H1 (cell line): ENCODE measurements around the gene MMP3. TPM values are rescaled to one million over a fixed set of nuclear protein-coding genes. Genes with fewer than 3 reads are reported as not detected.

Experiments used
- CTCF ChIA-PET: fragments of 300-600 bp; sonication (Branson Sonifier 250); formaldehyde crosslinking; loops from one replicate; lab custom pipeline; 2021; ENCODE audit not compliant: partially characterized antibody; lab: Charles Lee
- POLR2A ChIA-PET: fragments of 300-600 bp; sonication (Branson Sonifier 250); formaldehyde crosslinking; loops from one replicate; lab custom pipeline; 2021; ENCODE audit warnings: inconsistent platforms; ENCODE audit not compliant: partially characterized antibody; lab: Charles Lee
- DNase-seq, 2 experiments: peaks; one replicate each; pipeline versions ENCODE4 v3.0.0 to v3.0.0-alpha.2; 2010 to 2022; ENCODE audit warnings: low spot score in 2 of 2, low read depth in 1 of 2, mixed read lengths in 1 of 2
- FAIRE-seq: peaks from 2 replicates; lab custom pipeline; 2011; peaks lifted over from hg19 to GRCh38; lab: Jason Lieb, UNC
- H2AFZ ChIP-seq: 2 replicates; pipeline ENCODE4 v1.8.1; 2012; ENCODE audit warnings: low read length, inconsistent platforms
- H2AK5ac ChIP-seq: 2 replicates; pipeline ENCODE4 v1.6.1; 2013; ENCODE audit warnings: low read depth, low read length
- H2BK120ac ChIP-seq: replicated peaks from 2 replicates; pipeline ENCODE3; 2013; ENCODE audit warnings: low read depth, low read length, inconsistent platforms
- H2BK12ac ChIP-seq: 2 replicates; pipeline ENCODE4 v1.6.1; 2013; ENCODE audit warnings: low read depth, low read length
- H2BK15ac ChIP-seq: 2 replicates; pipeline ENCODE4 v1.6.1; 2013; ENCODE audit warnings: low read length
- H2BK20ac ChIP-seq: 2 replicates; pipeline ENCODE4 v1.6.1; 2013; ENCODE audit warnings: low read length
- H2BK5ac ChIP-seq: 2 replicates; pipeline ENCODE4 v1.6.1; 2013; ENCODE audit warnings: low read depth, low read length
- H3K14ac ChIP-seq: 2 replicates; pipeline ENCODE4 v1.6.1; 2013; ENCODE audit warnings: inconsistent platforms; ENCODE audit not compliant: insufficient read length
- H3K18ac ChIP-seq: 2 replicates; pipeline ENCODE4 v1.6.1; 2013; ENCODE audit warnings: low read length; ENCODE audit errors: extremely low read depth
- H3K23ac ChIP-seq: 2 replicates; pipeline ENCODE4 v1.6.1; 2013; ENCODE audit warnings: inconsistent platforms; ENCODE audit not compliant: insufficient read length
- H3K23me2 ChIP-seq: 2 replicates; pipeline ENCODE4 v1.6.1; 2013; ENCODE audit warnings: low read depth, low read length
- H3K27ac ChIP-seq: 2 replicates; pipeline ENCODE4 v1.6.1; 2011; ENCODE audit warnings: low read depth, low read length, inconsistent platforms
- H3K27me3 ChIP-seq, 4 experiments: replicated peaks in 1 of 4; 1 replicate in 1 of 4; 2 replicates in 3 of 4; pipeline versions ENCODE4 v1.6.1 to v1.8.1; 2011 to 2013; ENCODE audit warnings: low read length in 3 of 4, mild to moderate bottlenecking in 3 of 4, inconsistent platforms in 2 of 4, mixed read lengths in 2 of 4, moderate library complexity in 1 of 4; ENCODE audit not compliant: control insufficient read depth in 3 of 4, insufficient read depth in 3 of 4; ENCODE audit errors: extremely low read depth in 1 of 4
- H3K36me3 ChIP-seq, 4 experiments: 2 replicates each; pipeline versions ENCODE4 v1.6.1 to v1.8.1; 2011 to 2013; ENCODE audit warnings: mild to moderate bottlenecking in 4 of 4, low read length in 3 of 4, moderate library complexity in 2 of 4, control low read depth in 1 of 4, inconsistent platforms in 1 of 4; ENCODE audit not compliant: insufficient read depth in 4 of 4, control insufficient read depth in 2 of 4
- H3K4ac ChIP-seq: replicated peaks from 2 replicates; pipeline ENCODE3; 2013; ENCODE audit warnings: low read length, low read depth, mixed read lengths, inconsistent platforms; ENCODE audit not compliant: insufficient read length
- H3K4me1 ChIP-seq, 4 experiments: replicated peaks in 1 of 4; 1 replicate in 1 of 4; 2 replicates in 3 of 4; pipeline versions ENCODE4 v1.6.1 to v1.8.1; 2011 to 2013; ENCODE audit warnings: low read length in 3 of 4, inconsistent platforms in 2 of 4, mixed read lengths in 1 of 4; ENCODE audit not compliant: insufficient read depth in 4 of 4, control insufficient read depth in 3 of 4
- H3K4me2 ChIP-seq, 2 experiments: 2 replicates each; pipeline versions ENCODE4 v1.6.1 to v1.8.1; 2011 to 2013; ENCODE audit warnings: low read depth in 2 of 2, low read length in 2 of 2, control low read depth in 1 of 2, inconsistent platforms in 1 of 2, mild to moderate bottlenecking in 1 of 2; ENCODE audit not compliant: insufficient read depth in 1 of 2
- H3K4me3 ChIP-seq, 4 experiments: fragments of 200-600, 300-600 bp in 1 of 4; sonication (generic), shearing (Covaris generic), sonication (Bioruptor Twin) in 1 of 4; 2 replicates each; pipeline versions ENCODE4 v1.5.1 to v1.8.1; 2011 to 2016; ENCODE audit warnings: low read length in 4 of 4, low read depth in 3 of 4, control low read depth in 2 of 4, inconsistent platforms in 2 of 4, mild to moderate bottlenecking in 2 of 4, mixed read lengths in 1 of 4, moderate library complexity in 1 of 4; ENCODE audit not compliant: insufficient read depth in 2 of 4; ENCODE audit errors: extremely low read depth in 1 of 4
- H3K56ac ChIP-seq: replicated peaks from 2 replicates; pipeline ENCODE3; 2013; ENCODE audit warnings: low read depth, mild to moderate bottlenecking, mixed read lengths, low read length, inconsistent platforms; ENCODE audit not compliant: insufficient read length
- H3K79me1 ChIP-seq: 2 replicates; pipeline ENCODE4 v1.6.1; 2013; ENCODE audit warnings: low read depth, low read length, control low read depth
- H3K79me2 ChIP-seq, 2 experiments: 2 replicates each; pipeline versions ENCODE4 v1.6.1 to v1.8.1; 2012 to 2013; ENCODE audit warnings: low read length in 2 of 2, mild to moderate bottlenecking in 2 of 2, inconsistent platforms in 1 of 2; ENCODE audit not compliant: insufficient read depth in 2 of 2, control insufficient read depth in 1 of 2
- H3K9ac ChIP-seq, 4 experiments: replicated peaks in 1 of 4; 1 replicate in 1 of 4; 2 replicates in 3 of 4; pipeline versions ENCODE4 v1.6.1 to v1.8.1; 2011 to 2013; ENCODE audit warnings: low read depth in 3 of 4, low read length in 3 of 4, control low read depth in 2 of 4, mild to moderate bottlenecking in 2 of 4, moderate library complexity in 2 of 4, inconsistent platforms in 1 of 4; ENCODE audit errors: extremely low read depth in 1 of 4
- H3K9me3 ChIP-seq, 2 experiments: 2 replicates each; pipeline versions ENCODE4 v1.6.1 to v1.8.1; 2012 to 2013; ENCODE audit warnings: mild to moderate bottlenecking in 2 of 2, moderate library complexity in 2 of 2, control low read depth in 1 of 2, inconsistent platforms in 1 of 2, low read depth in 1 of 2, low read length in 1 of 2, mixed read lengths in 1 of 2; ENCODE audit not compliant: insufficient read depth in 2 of 2
- H4K20me1 ChIP-seq, 2 experiments: replicated peaks in 1 of 2; 2 replicates each; pipeline versions ENCODE3 to v1.8.1; 2011 to 2013; ENCODE audit warnings: inconsistent platforms in 2 of 2, low read length in 2 of 2, mild to moderate bottlenecking in 1 of 2; ENCODE audit not compliant: insufficient read depth in 2 of 2, control insufficient read depth in 1 of 2
- H4K5ac ChIP-seq: 2 replicates; pipeline ENCODE4 v1.6.1; 2013; ENCODE audit warnings: low read length, low read depth, mixed read lengths, inconsistent platforms; ENCODE audit not compliant: insufficient read length
- H4K8ac ChIP-seq: 2 replicates; pipeline ENCODE4 v1.8.0; 2013; ENCODE audit warnings: mild to moderate bottlenecking, moderate library complexity, low read length, inconsistent platforms; ENCODE audit not compliant: insufficient read depth; ENCODE audit errors: extremely low read depth
- H4K91ac ChIP-seq: replicated peaks from 2 replicates; pipeline ENCODE3; 2013; ENCODE audit warnings: low read length, mixed read lengths, inconsistent platforms; ENCODE audit not compliant: insufficient read length
- BACH1 ChIP-seq: IDR thresholded peaks from 2 replicates; pipeline ENCODE4 v1.6.1; 2012; ENCODE audit warnings: low read length, improper control_type of control experiment
- EZH2 ChIP-seq: fragments of 200-600 bp; sonication (generic); IDR thresholded peaks from 2 replicates; pipeline ENCODE4 v1.7.1; 2012; ENCODE audit warnings: low read depth, mild to moderate bottlenecking, moderate library complexity, low read length, inconsistent platforms; ENCODE audit not compliant: severe bottlenecking
- FOSL1 ChIP-seq: IDR thresholded peaks from 2 replicates; pipeline ENCODE4 v1.6.1; 2011; ENCODE audit warnings: mild to moderate bottlenecking, low read depth, low read length, moderate library complexity; ENCODE audit not compliant: insufficient read depth
- HDAC2 ChIP-seq, 2 experiments: fragments of 300-600 bp in 1 of 2; sonication (generic) in 1 of 2; IDR thresholded peaks; 2 replicates each; pipeline ENCODE4 v1.6.1; 2011 to 2012; ENCODE audit warnings: low read depth in 2 of 2, low read length in 2 of 2, mild to moderate bottlenecking in 2 of 2, moderate library complexity in 2 of 2, borderline replicate concordance in 1 of 2, inconsistent platforms in 1 of 2
- JUN ChIP-seq: IDR thresholded peaks from 2 replicates; pipeline ENCODE4 v1.6.1; 2011; ENCODE audit warnings: low read depth, mild to moderate bottlenecking, improper control_type of control experiment, low read length
- SIRT6 ChIP-seq: IDR thresholded peaks from one replicate; pipeline ENCODE4 v1.7.1; 2012; ENCODE audit warnings: low read length, inconsistent platforms
- TBP ChIP-seq: IDR thresholded peaks from 2 replicates; pipeline ENCODE4 v1.6.1; 2011; ENCODE audit warnings: low read depth, low read length, improper control_type of control experiment
- ZNF274 ChIP-seq: IDR thresholded peaks from 2 replicates; pipeline ENCODE4 v1.7.0; 2012; ENCODE audit warnings: low read length, borderline replicate concordance; ENCODE audit errors: extremely low read depth
- WGBS, 2 experiments: shearing (Covaris generic) in 1 of 2; methylation state at CpG; one replicate each; pipeline versions ENCODE4 v1.1.6 to v1.1.7; 2013 to 2015; ENCODE audit warnings: low lambda C conversion rate in 2 of 2, mixed read lengths in 2 of 2, inconsistent platforms in 1 of 2, low coverage in 1 of 2, missing lambda C conversion rate in 1 of 2; ENCODE audit not compliant: insufficient replicate concordance in 2 of 2, insufficient coverage in 1 of 2, insufficient read length in 1 of 2; ENCODE audit errors: extremely low coverage in 1 of 2, missing lambda C conversion rate in 1 of 2; 5-methylcytosine and 5-hydroxymethylcytosine counted together
- polyA plus RNA-seq, 7 experiments: library from polyadenylated mRNA; depleted of rRNA in 3 of 7; stranded (reverse) in 5 of 7; unstranded in 2 of 7; fragments of >200 nt in 5 of 7; fragments of 200-250 nt in 2 of 7; gene quantifications; 1 replicate in 5 of 7; 2 replicates in 1 of 7; 4 replicates in 1 of 7; pipeline versions ENCODE4 v1.2.1 to v1.2.3, GENCODE V29; 2011 to 2013; ENCODE audit warnings: missing spikeins in 2 of 7, mixed read lengths in 2 of 7
- total RNA-seq: library from RNA; stranded (reverse); fragmentation: NEBNext Ultra II Directional; extraction: Animal tissue kit (Norgen Biotek cat#: 25700); gene quantifications from 2 replicates; pipeline ENCODE4 v1.2.1, GENCODE V29; 2021

The MMP3 gene
- total and polyA plus RNA-seq, 2 of the 8 experiments (the other 6 are each of a cell fraction or from before 2014, with no cell fraction given), result not detected

- FAIRE-seq, result peak; percentile 24
Measured at GRCh38 chr11:102829316-102830000, 14.0 kb downstream of the MMP3 start.

More at GRCh38 chr11:102829316-102830000, 14.0 kb downstream of the MMP3 start:
- no peak overlapping the region for H2BK15ac ChIP-seq
- no peak overlapping the region for H3K23ac ChIP-seq
- no peak overlapping the region for H2BK120ac ChIP-seq
- H2AK5ac ChIP-seq, result no peak overlapping the region
- H3K9me3 ChIP-seq, result peaks cover 0 to 6% of the 10 kb centered on the region in 2 experiments; a peak in 1 of 4 replicates
- H3K4me1 ChIP-seq, result no peaks in the 10 kb centered on the region
- H2BK12ac ChIP-seq, result no peak overlapping the region
- H3K79me1 ChIP-seq, result no peaks in the 10 kb centered on the region
- no peak overlapping the region for H3K4me3 ChIP-seq
- H3K18ac ChIP-seq, result no peak overlapping the region
- no peak overlapping the region for H3K4me2 ChIP-seq
- H3K14ac ChIP-seq, result no peak overlapping the region
- no peaks in the 10 kb centered on the region for H3K23me2 ChIP-seq
- ChIA-PET CTCF (interaction anchor here (0.7 to 2.5 kb wide), 10 partner anchors 16 to 222 kb away, joined by 3 to 9 read pairs (median 3); partner anchors contain the start of gene MMP1), POLR2A (no interaction called here)
- no peak overlapping the region for H2AFZ ChIP-seq
- DNase-seq, result no peak
- H3K79me2 ChIP-seq, result no peaks in the 10 kb centered on the region
- H3K9ac ChIP-seq, result no peak overlapping the region
- no peak overlapping the region for H4K8ac ChIP-seq
- no peak overlapping the region for H3K56ac ChIP-seq
- H3K4ac ChIP-seq, result no peak overlapping the region
- no peak overlapping the region for H2BK20ac ChIP-seq
- H2BK5ac ChIP-seq, result no peak overlapping the region
- no peaks in the 10 kb centered on the region for H4K20me1 ChIP-seq
- no peaks in the 10 kb centered on the region; a peak in 2 of 7 replicates for H3K27me3 ChIP-seq
- TF ChIP-seq HDAC2 (IDR thresholded peaks at IDR 0.05; ENCODE audit: borderline replicate concordance in 1 of 2, low read depth in 2 of 2, low read length in 2 of 2), result no peak
- no peak for TF ChIP-seq BACH1
- TF ChIP-seq JUN, result no peak
- no peak for TF ChIP-seq TBP
- no peak for TF ChIP-seq FOSL1
- TF ChIP-seq EZH2, result no peak
- no peak for TF ChIP-seq SIRT6
- TF ChIP-seq ZNF274, result no peak
- H3K27ac ChIP-seq, result no peak overlapping the region
- H3K36me3 ChIP-seq, result no peaks in the 10 kb centered on the region
- no peak overlapping the region for H4K91ac ChIP-seq
- no peak overlapping the region for H4K5ac ChIP-seq
- WGBS, 2 experiments, result 81% methylated on average over 6 of the region's 6 CpGs; no CpG with 5 or more reads in 1 of the 2 experiments
